ENCODE results near the gene KRT78.
"Not testable (repeated sequence)": the region's sequence is repeated elsewhere in the genome, so short reads cannot be mapped to it uniquely, and the experiment has no call there.

Gene KRT78

GRCh38 chr12:52871291-52872039, 22.7 kb upstream of the KRT78 start:
- DNase-seq, result peak in 1 of 2 experiments; percentile 35

- DNase-seq, result peak; percentile 87 to 95
Observed at GRCh38 chr12:52870361-52871290, 21.8 kb upstream of the KRT78 start.

- DNase-seq, result no peak
Observed at GRCh38 chr12:52867642-52868041, 18.8 kb upstream of the KRT78 start.

- DNase-seq, result no peak
Observed at GRCh38 chr12:52867152-52867551, 18.4 kb upstream of the KRT78 start.

- peak; percentile 78 to 90 for DNase-seq
Observed at GRCh38 chr12:52865090-52865944, 16.5 kb upstream of the KRT78 start.

- no peak for DNase-seq
Observed at GRCh38 chr12:52862023-52862422, 13.2 kb upstream of the KRT78 start.

- no peak for DNase-seq
Observed at GRCh38 chr12:52861511-52861910, 12.7 kb upstream of the KRT78 start.

- no peak for DNase-seq
Observed at GRCh38 chr12:52860102-52860823, 11.5 kb upstream of the KRT78 start.

- no peak for DNase-seq
Observed at GRCh38 chr12:52857500-52857899, 8.7 kb upstream of the KRT78 start.

- DNase-seq, result no peak
Observed at GRCh38 chr12:52856787-52857186, 8.0 kb upstream of the KRT78 start.

- not testable (repeated sequence) for DNase-seq
Observed at GRCh38 chr12:52856077-52856476, 7.3 kb upstream of the KRT78 start.

- no peak for DNase-seq
Observed at GRCh38 chr12:52851787-52852186, 3.0 kb upstream of the KRT78 start.

- no peak for DNase-seq
Observed at GRCh38 chr12:52850681-52851080, 1.9 kb upstream of the KRT78 start.

- no peak for DNase-seq
Observed at GRCh38 chr12:52849511-52849910, 717 bp upstream of the KRT78 start.

GRCh38 chr12:52847335-52848102, 1.3 kb downstream of the KRT78 start:
- DNase-seq, result no peak

- no peak for DNase-seq
Observed at GRCh38 chr12:52846356-52846970, 2.3 kb downstream of the KRT78 start.

GRCh38 chr12:52845946-52846345, 2.8 kb downstream of the KRT78 start:
- no peak for DNase-seq

- no peak for DNase-seq
Observed at GRCh38 chr12:52844386-52844785, 4.4 kb downstream of the KRT78 start.

GRCh38 chr12:52839436-52840105, 9.2 kb downstream of the KRT78 start:
- no peak for DNase-seq

Data from NCI-H526 (cell line).